Measurements from ENCODE around the gene EIF3CL. TPM values are rescaled to one million over a fixed set of nuclear protein-coding genes. Genes with fewer than 3 reads are reported as not detected.

The EIF3CL gene
- total RNA-seq, result 96.3 and 103 TPM in 2 replicates

GRCh38 chr16:28403220-28404072 lies at the start of gene EIF3CL:
Gene EIF3CL, minus strand, starts transcription at chr16:28403841. Its CDS starts 223 bp downstream, at chr16:28403618.

GRCh38 chr16:28363408-28363807 lies 40.2 kb downstream of the EIF3CL start, which contains the start of gene NPIPB6:
Gene NPIPB6, minus strand, starts transcription at chr16:28363508. Its CDS starts 686 bp downstream, at chr16:28362822.

Other genes with a start within 250 kb of the EIF3CL start
- 41.3 and 54.3 TPM in 2 replicates for gene XPO6, start 191.9 kb downstream of the EIF3CL start, total RNA-seq
- under 0.01 TPM in 2 replicates for gene SBK1, start 111.3 kb downstream of the EIF3CL start, total RNA-seq
- 0.43 TPM in 1 of 2 replicates, not detected in the other for gene NPIPB6, start 40.3 kb downstream of the EIF3CL start, total RNA-seq
- gene NPIPB7, start 68.5 kb upstream of the EIF3CL start, total RNA-seq, result not detected in 2 replicates
- gene CLN3, start 88.2 kb upstream of the EIF3CL start, total RNA-seq, result 16.2 and 18.4 TPM in 2 replicates
- under 0.01 TPM in 2 replicates for gene APOBR, start 90.8 kb upstream of the EIF3CL start, total RNA-seq
- not detected in 2 replicates for gene IL27, start 103.0 kb upstream of the EIF3CL start, total RNA-seq
- 4.0 and 5.3 TPM in 2 replicates for gene NUPR1, start 135.1 kb upstream of the EIF3CL start, total RNA-seq
- gene SGF29, start 150.1 kb upstream of the EIF3CL start, total RNA-seq, result 8.9 and 9.1 TPM in 2 replicates
- not detected in 2 replicates for gene SULT1A2, start 193.2 kb upstream of the EIF3CL start, total RNA-seq
- gene SULT1A1, start 206.2 kb upstream of the EIF3CL start, total RNA-seq, result 0.87 and 3.2 TPM in 2 replicates
- 0.22 and 0.34 TPM in 2 replicates for gene NPIPB8, start 234.2 kb upstream of the EIF3CL start, total RNA-seq